GM19025 (cell line): Measurements from ENCODE around the gene HMX1.

ENCODE experiments used
- ATAC-seq: cut with Tn5 transposase; IDR thresholded peaks from one replicate; pipeline ENCODE4 v1.9.1; 2021; ENCODE audit warnings: mild to moderate bottlenecking, low read depth, moderate library complexity; ENCODE audit not compliant: unreplicated experiment

HMX1 gene

DNA sequence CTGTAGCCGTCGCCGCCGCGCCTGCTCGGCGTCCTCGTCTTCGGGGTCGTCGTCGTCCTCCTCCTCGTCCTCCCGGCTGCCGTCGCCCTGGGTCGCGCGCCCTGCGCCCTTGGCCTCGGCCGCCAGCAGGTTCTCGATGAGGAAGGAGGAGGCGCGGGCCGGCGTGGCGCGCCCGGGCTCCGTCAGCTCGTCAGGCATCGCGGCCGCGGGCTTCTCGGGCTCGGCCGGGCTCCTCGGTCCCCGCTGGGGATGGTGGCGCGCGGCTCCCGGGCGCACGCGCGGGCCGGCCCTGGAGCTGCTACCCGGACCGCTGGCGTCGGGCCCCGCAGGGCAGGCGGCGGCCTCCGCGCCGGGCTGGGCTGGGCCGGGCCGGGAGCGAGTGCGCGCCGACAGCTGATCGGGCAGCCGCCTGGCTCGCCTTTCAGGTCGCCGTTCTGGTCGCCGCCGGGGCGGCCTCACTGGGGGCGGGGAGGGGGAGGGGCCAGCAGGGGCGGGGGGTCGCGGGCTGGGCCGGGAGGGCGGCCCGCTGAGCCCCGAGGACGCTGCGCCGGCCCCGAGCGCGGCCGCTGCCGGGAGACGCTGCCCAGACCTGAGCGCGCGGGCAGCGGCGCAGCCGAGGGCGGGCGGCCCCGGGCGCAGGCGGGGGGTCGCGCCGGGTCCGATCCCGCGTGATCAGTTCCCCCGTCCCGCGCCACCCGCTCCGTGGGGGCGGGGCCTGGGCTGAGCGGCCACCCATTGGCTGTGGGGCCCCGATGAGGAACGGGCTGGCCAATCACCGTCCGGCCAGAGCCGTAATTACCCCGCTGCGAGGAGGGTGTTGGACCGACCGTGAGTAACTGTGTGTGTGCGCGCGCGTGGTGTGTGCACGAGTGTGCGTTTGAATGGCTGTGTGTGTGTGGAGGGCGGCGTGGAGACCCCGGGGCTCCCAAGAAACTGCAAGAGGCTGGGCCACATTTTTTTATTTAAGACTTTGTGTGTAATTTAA is at the start of gene HMX1:
Gene HMX1, minus strand, starts transcription at position 423 of the 985 bp plus-strand sequence. Its CDS starts 225 bp downstream, at position 198.
- no peak for ATAC-seq

DNA sequence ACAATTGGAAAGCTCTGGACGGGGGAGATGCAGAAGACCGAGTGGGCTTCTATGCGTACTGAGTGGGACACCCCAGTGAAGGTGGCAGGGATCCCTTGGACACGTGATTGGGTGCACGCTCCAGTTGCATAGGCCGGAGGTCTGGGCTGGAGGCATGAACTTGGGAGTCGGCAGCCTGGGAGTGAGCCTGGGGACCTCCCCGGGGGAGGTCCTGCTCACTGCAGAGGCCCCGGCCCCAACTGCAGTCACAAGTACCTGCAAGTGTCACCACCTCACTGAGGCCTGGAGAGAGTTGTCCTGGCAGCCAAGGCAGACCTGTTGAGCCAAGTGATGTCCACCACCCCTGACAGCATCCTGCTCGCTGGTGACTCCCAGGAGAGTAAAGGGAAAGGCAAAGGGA is 49.3 kb upstream of the HMX1 start:
- no peak for ATAC-seq

GRCh38 chr4:8920289-8920965 is 48.8 kb upstream of the HMX1 start:
- ATAC-seq: no peak

DNA sequence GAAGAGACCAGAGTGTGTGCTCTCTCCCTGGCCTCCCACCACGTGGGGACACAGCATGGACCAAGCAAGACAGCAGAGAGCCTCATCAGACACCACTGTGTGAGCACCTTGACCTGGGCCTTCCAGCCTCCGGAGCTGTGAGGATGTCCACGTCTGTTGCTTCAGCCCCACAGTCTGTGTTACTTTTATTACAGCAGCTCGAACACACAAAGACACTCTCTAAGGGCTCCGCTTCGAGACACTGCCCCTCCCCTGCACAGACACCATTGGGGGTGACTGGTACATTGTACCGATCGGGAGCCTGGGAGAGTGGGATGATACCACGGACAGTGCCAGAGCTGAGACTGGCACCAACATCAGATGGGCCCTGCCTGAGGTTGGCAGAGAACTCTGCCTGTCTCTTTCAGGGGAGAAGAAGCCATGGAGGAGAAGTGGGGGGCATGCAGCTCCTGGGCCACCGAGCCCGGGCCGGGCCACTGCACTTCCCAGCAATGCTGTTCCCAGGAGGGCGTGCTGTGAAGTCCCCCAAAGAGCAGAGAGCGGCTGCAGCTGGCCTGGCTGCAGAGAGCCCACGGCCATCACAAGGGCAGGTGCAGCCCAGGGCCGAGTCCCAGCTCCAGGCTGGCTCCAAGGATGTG is 48.1 kb upstream of the HMX1 start:
- ATAC-seq: no peak

- peak; percentile 74 for ATAC-seq
Measured at GRCh38 chr4:8917868-8918783, 46.5 kb upstream of the HMX1 start.

DNA sequence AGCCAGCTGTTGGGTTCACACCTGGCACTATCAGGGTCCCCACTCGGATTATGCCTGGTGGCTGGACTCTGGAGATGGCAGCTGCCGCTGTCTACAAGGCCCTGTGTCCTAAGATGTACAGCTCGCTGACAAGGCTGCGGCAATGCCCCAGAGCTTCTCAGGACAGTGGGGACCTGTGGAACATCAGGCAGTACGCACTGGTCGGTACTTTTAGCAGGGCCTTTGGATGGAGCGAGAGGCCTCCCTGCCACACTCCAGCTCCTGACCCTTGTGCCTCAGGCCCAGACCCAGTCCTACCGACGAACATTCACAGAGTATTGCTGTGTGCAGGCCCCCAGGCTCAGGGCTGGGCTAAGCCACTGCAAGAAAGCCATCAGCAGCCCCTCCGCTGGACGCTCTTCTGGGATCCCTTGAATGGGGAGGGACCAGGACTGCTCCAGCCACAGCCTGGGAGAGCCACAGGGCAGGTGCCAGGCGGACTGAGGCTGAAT is 45.7 kb upstream of the HMX1 start:
- ATAC-seq: no peak

DNA sequence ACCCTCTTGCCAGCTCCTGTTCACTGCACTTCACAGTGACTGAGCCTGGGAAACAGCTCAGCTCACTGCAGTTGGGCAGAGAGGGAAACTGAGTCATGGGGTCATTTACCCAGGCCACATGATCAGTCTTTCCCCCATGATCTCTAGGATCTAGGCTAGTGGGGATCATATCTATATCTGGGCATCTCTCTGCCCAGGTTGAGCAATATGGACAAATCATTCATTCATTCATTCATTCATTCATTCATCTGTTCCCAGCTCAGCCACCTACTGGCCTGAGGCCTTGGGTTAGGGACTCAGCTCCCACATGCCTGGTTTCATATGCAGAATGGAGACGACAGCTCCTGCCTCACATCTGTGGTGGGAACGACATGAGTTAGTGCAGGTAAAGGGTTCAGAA is 45.3 kb upstream of the HMX1 start:
- no peak for ATAC-seq

DNA sequence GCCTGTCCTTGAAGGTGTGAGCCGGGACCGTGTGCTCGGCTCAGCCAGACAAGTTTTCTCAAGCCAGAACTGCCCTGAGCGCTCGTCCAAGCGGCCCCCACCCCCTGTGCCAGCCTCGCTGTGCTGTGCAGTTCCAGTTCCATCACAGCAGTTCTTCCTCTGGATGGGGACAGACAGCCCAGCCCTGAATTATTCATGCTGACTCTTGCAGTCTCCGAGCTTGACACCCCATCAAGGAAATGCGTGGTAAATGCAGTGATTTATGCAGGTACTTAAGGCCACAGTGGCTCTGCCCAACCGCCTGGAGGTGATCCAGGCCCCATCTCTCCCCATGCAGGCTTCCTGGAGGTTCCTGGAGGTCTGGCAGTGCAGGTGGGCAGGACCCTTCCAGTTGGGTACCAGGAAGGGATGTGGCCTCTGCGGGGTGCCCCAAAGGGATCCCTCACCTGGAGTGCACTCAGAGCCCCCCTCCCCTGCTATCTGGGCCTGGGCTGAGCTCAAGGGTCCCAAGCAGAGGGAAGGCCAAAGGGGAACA is 44.8 kb upstream of the HMX1 start:
- no peak for ATAC-seq

DNA sequence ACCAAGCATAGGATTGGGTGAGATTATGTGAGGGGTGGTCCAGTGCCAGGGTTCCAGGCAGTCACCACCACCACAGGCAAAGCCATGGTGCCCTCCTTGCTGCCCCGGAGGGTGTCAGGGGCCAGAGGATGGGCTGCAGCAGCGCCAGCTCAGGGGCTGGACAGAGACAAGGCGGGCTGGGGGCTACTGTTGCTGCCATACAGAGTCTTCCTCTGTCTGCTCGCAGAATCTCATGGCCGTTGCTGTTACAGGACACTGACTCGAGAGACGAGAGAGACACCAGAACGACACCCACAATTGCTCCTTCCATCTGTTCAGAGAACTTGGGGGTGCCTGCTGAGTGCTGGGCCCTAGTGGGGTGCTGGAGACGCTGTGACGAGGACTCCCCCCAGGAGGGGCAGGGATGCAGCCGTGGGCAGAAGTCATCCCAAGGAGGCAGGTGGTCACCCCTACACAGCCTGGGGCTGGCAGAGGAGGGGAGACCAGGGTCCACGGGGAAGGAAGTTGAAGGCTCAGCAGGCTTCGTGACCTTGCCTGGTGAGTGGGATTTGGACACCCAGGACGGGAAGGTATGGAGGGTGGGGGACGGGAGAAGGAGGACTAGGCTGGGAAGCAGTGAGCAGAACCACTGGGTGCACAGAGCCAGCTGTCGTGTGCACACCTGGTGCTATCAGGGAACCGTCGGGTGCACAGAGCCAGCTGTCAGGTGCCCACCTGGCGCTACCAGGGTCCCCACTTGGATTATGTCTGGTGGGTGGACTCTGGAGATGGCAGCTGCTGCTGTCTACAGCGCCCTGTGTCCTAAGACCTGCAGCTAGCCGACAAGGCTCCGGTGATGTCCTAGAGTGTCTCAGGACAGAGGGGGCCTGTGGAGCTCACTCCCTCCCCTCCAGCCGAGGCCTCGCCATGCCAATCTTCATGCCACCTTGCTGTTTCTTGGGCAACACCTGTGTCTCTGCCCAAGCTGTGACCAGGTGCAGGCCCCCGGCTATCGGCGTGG is 43.9 kb upstream of the HMX1 start:
- no peak for ATAC-seq

- no peak for ATAC-seq
Measured at GRCh38 chr4:8914461-8915171, 43.0 kb upstream of the HMX1 start.

- no peak for ATAC-seq
Measured at GRCh38 chr4:8913858-8914460, 42.3 kb upstream of the HMX1 start.

GRCh38 chr4:8913121-8913857 is 41.6 kb upstream of the HMX1 start:
- no peak for ATAC-seq

DNA sequence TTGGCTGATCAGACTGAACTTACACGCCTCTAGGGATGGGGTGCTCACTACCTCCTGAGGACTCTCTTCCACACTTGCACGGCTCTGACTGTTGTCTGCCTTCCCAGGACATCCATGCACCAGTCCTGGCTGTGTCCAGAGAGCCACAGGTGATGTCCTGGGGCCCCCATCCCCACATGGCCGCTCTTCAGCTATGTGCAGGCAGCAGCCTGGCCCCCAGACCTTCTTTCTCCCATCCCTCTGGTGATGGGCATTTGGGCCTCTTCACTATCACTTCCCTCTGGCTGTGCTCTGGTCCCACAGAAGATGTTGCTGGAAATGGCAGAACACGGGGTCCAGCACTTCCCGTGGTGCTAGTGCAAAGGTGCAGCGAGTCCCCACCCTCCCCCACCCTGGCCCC is 40.9 kb upstream of the HMX1 start:
- no peak for ATAC-seq

DNA sequence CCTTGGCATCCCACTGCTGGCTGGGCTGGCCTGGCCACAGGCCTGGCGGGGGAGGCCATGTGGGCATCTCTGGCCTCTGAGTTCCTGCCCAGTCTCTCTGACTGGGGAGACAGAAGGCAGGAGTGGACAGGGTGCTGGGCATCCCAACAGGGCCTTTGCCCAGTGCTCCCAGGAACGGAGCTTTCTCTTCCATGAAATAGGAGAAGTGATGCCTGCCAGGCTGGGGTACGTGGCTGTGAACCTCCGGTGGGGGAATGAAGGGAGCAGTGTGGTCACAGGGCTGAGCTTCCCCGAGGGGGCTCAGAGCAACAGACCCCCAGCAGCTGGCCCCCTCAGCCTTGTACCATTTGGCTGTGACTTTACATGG is 40.4 kb upstream of the HMX1 start:
- ATAC-seq: no peak

GRCh38 chr4:8911316-8912088 is 39.9 kb upstream of the HMX1 start:
- no peak for ATAC-seq

DNA sequence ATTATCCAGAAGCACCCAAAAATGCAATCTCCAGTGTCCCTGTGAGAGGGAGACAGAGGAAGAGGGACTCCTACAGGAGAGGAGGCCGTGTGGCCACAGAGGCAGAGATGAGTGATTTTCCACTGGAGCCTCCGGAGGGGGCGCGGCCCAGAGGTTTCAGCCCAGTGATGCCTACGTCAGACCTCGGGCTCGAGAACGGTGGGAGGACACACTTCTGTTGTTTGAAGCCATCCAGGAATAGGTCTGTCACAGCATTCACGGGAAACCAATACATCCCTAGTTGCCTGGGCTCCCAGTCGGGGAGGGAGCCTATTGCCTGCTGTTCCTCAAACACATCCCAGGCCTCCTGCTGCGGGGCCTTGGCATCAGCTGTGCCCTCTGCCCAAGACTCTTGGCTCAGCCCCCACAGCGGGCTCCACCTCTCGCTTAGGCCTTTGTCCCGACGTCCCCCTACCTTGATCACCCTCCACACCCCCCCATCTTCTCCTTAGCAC is 39.2 kb upstream of the HMX1 start:
- no peak for ATAC-seq
